ENCODE data around the gene HIVEP2. TPM values are rescaled to one million over a fixed set of nuclear protein-coding genes. Genes with fewer than 3 reads are reported as not detected.

HIVEP2 gene
- total RNA-seq, 1 donor from 2014 or later = 32.0 TPM

DNA sequence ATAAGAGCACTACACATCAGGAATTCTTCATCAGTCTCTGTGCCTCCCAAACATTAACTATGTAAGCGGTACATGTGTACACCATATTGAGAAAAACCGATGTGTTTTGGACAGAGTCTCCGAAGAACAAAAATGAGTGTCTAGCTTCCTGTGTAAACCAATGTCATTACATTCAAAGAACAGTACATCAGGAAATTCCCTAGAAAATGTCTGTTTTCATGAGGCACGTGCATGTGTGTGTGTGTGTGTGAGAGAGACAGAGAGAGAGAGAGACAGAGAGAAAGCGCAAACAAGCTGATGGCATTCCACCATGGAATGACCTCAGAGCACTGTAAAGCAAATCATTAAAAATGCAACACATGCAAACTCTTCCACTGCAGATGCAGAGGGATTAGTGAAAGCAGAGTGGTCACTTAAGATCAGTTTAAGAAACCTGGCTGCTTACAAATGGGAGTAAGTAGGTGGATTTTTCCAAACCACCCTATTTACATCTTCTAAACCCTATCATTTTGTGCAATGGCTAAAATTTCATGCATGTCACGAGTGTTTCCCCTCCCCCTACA, 133.9 kb downstream of the HIVEP2 start:
- intact Hi-C loops (cut with DNase I) = no loop called here
- no peak for ATAC-seq
- no peak for DNase-seq (ENCODE audit: low spot score)

DNA sequence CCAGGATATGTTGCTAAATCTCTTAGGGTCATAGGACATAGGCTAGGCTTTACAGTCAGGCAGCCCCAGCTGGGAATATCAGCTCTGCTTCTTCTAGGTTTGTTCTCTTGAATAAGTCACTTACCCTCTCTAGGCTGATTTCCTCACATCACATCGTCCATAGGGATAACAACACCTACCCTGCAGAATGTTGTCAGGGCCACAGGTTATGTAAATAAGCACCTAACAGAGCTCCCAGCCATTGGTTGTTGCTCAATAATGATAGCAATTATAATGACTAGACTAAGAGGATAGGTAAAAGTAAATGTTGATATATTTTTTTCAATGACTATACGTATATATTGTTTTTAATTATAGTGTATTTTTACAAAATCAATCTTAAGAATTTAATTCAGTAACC, 135.0 kb downstream of the HIVEP2 start:
- no peak for ATAC-seq
- intact Hi-C loops (cut with DNase I) = no loop called here

DNA sequence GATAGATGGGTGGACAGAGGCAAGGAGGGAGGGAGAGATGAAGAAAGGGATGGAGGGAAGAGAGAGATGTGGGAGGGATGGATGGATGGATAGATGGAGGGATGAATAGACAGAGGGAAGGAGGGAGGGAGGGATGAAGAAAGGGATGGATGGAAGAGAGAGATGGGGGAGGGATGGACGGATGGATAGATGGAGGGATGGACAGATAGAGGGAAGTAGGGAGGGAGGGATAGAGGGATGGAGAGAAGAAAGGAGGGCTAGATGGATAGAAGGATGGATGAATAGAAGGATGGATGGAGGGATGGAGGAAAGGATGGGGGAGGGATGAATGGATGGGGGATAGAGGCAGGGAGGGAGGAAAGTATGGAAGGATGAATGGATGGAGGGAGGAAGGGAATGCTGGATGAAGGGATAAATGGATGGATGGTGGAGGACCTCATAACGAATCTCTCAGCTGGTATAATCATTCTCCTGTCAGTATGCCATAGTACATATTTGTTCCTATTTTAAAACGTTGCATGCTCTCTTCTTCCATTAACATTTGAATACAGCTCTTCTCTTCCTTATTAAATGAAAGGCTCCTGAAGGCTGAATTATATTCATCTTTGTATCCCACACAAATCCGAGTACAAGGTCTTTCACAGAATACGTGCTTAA, 136.4 kb downstream of the HIVEP2 start:
- intact Hi-C loops (cut with DNase I) = no loop called here
- no peak for DNase-seq (ENCODE audit: low spot score)
- no peak for ATAC-seq

More for the DNA sequence above, 135.0 kb downstream of the HIVEP2 start:
- DNase-seq (ENCODE audit: low spot score) = no peak

DNA sequence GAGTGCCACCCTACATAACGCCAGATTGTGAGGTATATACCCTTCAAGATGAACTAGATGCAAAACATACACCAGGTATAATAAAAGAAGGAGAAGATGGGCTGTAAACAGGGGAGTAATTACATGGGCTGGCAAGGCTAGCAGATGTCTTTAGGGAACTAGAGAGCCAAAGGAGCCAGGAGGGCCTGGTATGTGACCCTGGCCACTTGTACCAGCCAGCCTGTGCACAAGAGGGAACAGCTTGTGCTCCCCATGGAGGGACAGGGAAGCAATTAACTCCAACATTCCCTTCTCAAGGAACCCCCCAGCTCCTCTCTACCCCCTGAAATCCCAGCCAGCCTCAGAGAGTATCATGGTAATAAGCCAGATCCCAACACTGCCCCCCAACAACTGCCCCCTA, 139.9 kb downstream of the HIVEP2 start:
- intact Hi-C loops (cut with DNase I) = no loop called here
- ATAC-seq (no peak), DNase-seq (ENCODE audit: low spot score) (no peak)

DNA sequence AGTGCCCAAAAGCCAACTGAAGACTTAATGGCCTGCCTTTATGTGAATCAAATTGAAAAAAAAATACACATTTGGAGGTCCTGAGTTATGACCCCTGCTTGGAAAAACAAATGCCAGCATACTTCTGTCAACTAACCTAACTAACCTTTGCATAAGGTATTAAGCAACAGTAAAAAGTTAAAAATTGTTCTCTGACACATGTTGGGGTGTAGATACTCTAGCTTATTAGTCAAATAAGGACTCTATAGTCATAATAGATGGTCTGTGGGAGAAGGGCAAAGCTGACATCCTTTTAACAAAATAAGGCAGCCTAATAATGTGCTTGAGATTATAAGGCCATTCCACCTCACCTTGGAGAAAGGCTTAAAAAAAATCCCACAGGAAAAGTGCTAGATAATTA, 140.5 kb downstream of the HIVEP2 start:
- ATAC-seq (no peak), DNase-seq (ENCODE audit: low spot score) (no peak)
- intact Hi-C loops (cut with DNase I) = no loop called here

DNA sequence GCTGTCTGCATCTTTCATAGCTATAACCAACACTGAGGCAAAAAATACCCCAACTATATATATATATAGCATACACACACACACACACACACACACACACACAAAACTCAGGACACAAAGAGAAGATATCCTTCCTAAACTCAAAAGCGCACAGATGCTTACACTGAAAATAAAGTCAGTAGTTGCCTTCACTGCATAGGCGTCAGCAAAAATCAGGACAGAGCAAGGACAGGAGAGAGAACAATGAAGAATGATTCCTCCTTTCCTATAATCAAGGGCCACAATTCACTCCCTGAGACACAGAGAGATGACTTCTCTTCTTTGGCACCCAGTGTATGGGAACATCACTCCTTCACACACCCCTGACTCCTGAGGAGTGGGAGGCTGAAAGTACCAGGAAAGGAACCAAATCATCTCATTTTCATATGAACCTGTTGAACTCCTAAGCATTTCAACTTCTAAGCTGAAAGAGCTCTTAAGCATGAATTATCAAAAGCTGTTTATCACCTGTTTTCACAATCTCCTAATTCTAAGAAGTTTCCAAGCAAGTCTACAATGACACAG, 141.4 kb downstream of the HIVEP2 start:
- intact Hi-C loops (cut with DNase I) = no loop called here
- DNase-seq (ENCODE audit: low spot score) (no peak), ATAC-seq (no peak)

DNA sequence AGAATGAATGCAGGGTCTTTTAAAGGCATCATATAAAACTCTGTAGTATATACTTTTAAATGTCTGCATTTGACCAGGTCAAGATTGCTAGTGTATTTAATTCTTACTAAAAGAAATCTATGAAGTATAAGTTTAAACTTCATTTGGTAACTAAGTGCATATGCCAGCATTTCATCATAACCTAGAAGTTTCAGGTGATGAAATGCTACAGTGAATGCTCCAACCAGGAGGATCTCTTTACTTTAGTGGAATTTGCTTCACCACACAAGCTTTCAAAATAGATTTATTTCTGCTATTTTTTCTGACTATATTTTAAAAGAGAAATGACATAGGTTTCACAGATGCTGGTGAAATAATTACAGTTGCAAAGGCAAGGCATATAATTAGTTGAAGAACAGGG, 141.9 kb downstream of the HIVEP2 start:
- no peak for ATAC-seq
- no peak for DNase-seq (ENCODE audit: low spot score)
- intact Hi-C loops (cut with DNase I) = no loop called here

DNA sequence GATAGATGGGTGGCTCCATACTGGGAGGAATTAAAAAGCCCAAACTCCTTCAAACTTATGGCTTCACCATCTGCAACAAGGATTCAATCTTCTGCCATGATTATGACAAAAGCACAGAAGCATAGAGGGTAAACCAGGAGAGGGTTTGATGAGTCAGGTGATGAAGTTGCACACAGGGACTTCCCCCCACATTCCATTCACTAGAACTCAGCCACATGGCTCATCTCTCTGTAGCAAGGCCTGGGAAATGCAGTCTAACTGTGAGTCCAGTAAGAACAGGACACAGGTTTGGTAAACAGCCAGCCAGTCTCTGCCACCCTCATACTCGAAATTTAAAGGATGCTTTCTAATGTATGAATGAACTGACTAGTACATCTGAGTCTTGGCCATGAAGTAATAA, 142.9 kb downstream of the HIVEP2 start:
- intact Hi-C loops (cut with DNase I) = no loop called here
- no peak for ATAC-seq
- DNase-seq (ENCODE audit: low spot score) = no peak

DNA sequence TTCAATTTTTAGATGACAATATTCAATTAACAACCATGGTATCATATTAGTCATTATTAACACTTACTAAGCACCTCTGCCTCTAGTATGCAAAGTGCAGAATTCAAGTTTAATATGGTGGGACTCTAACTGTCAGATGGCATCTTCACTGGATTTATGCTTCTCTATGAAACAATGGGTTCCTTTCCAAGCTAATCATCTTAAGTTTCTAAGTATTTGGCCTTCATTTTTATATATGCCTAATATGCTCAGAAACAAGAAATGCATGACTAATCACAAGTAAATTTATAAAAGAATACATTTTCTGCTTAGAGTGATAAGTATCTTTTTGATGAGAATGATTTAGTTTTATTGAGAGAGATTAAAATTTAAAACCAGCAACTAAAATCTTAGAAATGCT, 144.7 kb downstream of the HIVEP2 start:
- DNase-seq (ENCODE audit: low spot score) (no peak), ATAC-seq (no peak)
- intact Hi-C loops (cut with DNase I) = no loop called here

DNA sequence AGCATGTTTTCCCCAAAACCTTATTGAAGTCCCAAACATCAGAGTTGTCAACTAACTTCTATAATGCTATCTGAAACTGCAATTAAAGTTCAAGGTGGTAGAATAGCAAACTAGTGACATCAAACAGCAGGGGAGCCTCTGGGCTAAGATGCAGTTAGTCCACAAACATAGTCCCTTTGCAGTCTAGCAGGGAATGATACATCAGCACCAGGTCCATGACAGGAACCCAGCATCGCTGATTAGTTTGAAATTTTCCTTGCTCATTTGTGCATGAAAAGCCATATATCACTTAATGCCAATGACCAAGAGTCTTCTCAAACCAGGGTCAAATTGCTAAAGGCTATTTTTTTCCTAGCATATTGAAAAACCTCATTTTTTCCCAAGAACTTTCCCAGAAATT, 145.3 kb downstream of the HIVEP2 start:
- DNase-seq (ENCODE audit: low spot score) = no peak
- ATAC-seq = no peak
- intact Hi-C loops (cut with DNase I) = no loop called here

DNA sequence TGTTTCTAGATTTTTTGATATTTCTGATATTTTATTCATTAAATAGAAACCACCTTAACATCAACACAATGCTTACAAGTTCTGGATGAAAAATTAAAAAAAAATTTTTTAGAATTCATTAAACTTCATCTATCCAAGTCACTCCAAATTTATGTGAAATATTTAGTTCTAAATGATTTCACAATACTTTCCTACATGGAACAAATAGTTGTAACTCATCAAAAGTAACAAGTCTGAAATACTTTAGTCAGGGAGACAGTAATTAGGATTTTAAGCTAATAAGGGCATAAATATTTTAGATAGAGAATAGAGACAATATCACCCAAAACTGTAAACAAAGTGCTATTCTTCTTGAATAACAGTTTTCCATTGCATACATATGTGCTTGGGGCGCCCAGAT, 147.8 kb downstream of the HIVEP2 start:
- intact Hi-C loops (cut with DNase I) = no loop called here
- ATAC-seq (no peak), DNase-seq (ENCODE audit: low spot score) (no peak)

DNA sequence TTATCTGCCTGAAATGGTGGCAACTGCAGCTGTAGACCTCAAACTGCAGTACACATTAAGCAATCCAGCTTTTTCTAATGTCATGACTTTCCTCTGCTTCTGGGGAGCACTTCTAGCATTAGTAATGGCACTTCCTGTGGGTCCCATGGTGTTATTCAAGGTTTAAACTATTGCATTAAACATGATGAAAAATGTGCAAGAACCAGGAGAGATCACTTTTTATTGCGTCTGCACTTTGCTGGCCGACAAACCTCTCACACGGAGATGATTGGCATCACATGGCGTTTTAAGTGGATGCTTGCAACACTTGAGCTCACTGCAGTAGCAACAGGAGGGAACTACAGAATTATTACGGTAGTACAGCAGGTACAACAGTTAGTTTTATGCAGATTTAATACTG, 148.4 kb downstream of the HIVEP2 start:
- ATAC-seq (no peak), DNase-seq (ENCODE audit: low spot score) (no peak)
- intact Hi-C loops (cut with DNase I) = no loop called here

DNA sequence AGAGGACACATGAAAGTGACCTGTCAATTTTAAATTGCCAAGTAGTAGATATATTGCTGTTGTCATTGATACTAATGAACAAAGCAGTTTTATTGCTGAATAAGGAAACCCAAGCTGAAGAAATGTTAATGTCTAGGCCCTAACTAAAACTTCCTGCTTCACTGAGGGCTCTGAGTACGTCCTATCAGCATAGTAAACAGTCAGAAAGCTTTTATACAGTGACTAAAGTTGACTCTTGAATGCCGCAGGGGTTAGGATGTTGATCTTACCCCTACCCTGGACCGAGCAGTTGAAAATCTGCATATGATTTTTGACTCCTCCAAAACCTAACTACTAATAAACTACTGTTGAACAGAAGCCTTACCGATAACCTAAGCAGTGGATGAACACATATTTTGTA, 149.0 kb downstream of the HIVEP2 start:
- no peak for ATAC-seq
- DNase-seq (ENCODE audit: low spot score) = no peak
- intact Hi-C loops (cut with DNase I) = no loop called here

DNA sequence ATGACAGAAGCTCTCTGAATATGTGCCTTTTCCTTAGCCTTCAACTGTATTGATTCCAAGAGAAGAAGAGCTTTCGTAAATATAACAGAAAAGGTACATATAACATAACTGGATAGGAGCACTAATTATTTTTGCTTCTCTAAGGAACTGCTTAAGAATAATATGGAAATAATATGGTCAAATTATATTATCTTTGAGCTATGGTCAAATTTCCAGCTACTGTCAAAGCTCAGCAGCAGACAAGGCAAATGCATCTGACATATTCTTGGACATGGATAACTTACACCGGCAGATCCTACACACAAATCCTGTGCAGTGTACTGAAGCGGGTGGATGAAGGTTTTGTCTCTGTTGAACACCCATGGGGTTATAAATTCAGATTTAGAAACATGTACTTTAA, 150.6 kb downstream of the HIVEP2 start:
- ATAC-seq = no peak
- intact Hi-C loops (cut with DNase I) = no loop called here
- DNase-seq (ENCODE audit: low spot score) = no peak

DNA sequence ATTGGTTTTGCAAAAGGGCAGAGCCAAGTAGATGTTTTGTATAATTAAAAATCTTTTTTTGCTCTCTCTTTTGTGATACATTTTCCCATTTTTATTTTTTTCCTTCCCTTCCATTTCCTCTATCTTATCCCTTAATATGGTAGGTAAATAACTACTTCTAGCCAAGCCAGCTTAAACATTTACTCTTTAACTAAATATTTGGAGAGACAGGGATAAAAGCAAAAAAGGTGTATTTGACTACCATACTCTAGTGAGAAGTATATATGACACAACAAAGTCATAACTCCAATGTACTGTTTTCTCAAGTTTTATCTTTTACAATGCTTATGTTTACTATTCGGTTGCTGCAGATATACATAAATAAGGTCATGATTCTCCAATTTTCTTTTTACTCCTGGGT, 154.7 kb downstream of the HIVEP2 start:
- intact Hi-C loops (cut with DNase I) = no loop called here
- ATAC-seq (no peak), DNase-seq (ENCODE audit: low spot score) (no peak)

DNA sequence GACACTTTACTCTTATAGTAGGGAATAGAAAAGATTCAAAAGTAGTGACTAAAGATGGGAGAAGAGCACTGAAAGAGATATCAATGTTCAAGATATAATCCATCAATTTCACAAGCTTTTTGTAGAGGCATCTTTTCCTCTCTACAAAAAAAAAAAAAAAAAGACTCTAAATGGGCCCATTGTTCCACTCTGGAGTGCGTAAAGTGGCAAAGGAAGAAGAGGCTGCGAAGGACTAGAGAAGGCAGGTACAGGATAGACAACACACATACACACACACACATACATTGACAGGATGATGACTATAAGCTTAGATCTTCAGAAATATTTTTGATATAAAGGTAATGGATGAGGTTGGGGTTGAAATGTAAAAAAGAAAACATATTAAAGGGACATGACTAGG, 157.6 kb downstream of the HIVEP2 start:
- no peak for DNase-seq (ENCODE audit: low spot score)
- ATAC-seq = no peak
- intact Hi-C loops (cut with DNase I) = no loop called here

DNA sequence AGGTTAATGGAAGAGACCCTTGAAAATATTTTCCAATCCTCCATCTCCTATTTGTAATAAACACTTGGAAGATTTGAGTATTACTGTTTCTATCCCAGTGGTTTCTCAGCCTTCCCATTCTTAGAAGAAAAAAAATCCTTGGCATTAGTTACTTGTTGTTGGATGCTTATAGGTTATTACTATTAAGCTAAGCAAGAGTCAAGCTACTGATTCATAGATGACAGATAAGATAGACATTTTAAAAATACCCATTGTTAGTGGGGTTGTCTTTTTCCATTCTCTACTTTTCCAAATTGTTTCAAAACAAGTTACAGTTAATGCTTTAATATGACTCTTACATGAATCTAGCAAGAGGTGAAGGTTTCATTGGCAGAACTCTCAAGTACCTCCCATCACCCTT, 158.5 kb downstream of the HIVEP2 start:
- intact Hi-C loops (cut with DNase I) = no loop called here
- ATAC-seq = no peak
- DNase-seq (ENCODE audit: low spot score) = no peak

DNA sequence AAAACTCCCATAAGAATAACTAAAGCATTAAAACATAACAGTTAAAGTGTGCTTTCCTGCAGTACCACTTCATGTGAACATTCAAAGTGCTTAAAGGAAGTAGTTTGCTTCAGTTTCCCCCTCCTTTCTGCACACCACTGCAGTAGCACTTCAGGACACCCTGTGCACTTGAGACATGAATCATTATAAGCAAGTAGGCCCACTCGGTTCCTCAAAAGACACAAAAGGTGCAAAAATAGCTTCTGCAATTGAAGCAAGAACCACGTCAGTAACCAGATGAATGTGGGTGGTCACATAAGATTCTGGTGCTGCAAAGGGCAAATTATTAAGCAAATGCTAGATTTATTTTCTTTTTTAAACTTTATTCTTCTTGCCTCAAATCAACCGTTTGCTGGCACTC, 160.6 kb downstream of the HIVEP2 start:
- intact Hi-C loops (cut with DNase I) = no loop called here
- no peak for DNase-seq (ENCODE audit: low spot score)
- ATAC-seq = peak; percentile 34

DNA sequence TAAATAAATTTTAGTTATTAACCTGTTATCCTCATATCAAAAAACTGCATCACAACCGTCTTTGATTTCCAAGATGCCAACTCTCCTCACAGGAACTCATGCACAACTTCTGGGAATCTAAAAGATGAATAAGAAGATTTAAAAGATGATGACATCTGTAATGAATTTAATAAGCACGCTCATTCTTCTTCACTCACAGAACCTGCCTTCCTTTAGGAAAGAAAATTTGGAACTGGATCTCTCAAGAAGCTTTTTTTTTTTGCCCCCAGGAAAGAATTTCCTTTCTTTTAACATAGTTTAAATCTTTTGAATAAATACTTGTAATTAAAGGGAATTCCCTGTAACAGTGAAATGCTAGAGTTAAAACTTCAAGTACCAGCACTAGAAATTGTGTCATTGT, 161.5 kb downstream of the HIVEP2 start:
- intact Hi-C loops (cut with DNase I) = no loop called here
- ATAC-seq = no peak

DNA sequence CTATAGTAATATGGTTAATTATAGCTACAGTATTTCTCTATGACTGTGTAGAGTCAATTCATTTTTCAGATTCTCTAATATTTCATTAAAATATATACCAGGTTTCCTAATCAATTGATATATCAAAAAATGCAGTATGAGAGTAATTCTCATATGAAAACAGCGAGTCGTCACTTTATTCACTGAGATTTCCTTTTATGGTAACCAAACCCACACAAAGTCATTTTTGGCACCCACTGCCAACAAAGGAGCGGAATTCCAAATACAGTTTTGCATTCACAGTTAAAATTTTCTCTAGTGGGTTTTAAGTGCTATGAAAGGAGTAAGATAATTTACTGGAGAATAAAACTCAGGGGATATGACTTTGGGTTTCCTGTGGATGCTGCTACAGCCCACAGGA, 163.8 kb downstream of the HIVEP2 start:
- DNase-seq (ENCODE audit: low spot score) = no peak
- intact Hi-C loops (cut with DNase I) = no loop called here
- no peak for ATAC-seq

More for the DNA sequence above, 161.5 kb downstream of the HIVEP2 start:
- no peak for DNase-seq (ENCODE audit: low spot score)

Measured in sciatic nerve (tissue), 2 donors.